ENCODE results near the gene FNDC8. TPM values are rescaled to one million over a fixed set of nuclear protein-coding genes. Genes with fewer than 3 reads are reported as not detected.

FNDC8 gene
- total RNA-seq, 2 experiments from 2014 or later, result not detected

- intact Hi-C loops (cut with micrococcal nuclease), result no loop called here
- POLR2A ChIA-PET, result interaction anchor here (1.1 to 4.8 kb wide), 8 partner anchors 7 to 120 kb away, joined by 3 to 26 read pairs (median 10); partner anchors contain the start of genes NLE1 and RAD51D
- no peak for DNase-seq
- no peak for TF ChIP-seq CTCF (IDR thresholded peaks at IDR 0.05)
- peak overlapping the region; percentile 11 for H3K27ac Mint-ChIP-seq
- no peak overlapping the region for H3K4me3 Mint-ChIP-seq
- peaks cover 3% of the 10 kb centered on the region for H3K4me1 Mint-ChIP-seq (ENCODE audit: low read depth)
- ATAC-seq, result no peak
- CTCF ChIA-PET, result interaction anchor here (1.2 to 3.3 kb wide), 3 partner anchors 9 to 11 kb away, joined by 3 to 19 read pairs (median 12); partner anchors contain the start of genes FNDC8 and RAD51D
- peaks cover 35% of the 10 kb centered on the region for H3K36me3 Mint-ChIP-seq (ENCODE audit: low read depth)
- H3K9me3 Mint-ChIP-seq, result no peaks in the 10 kb centered on the region
- no peaks in the 10 kb centered on the region for H3K27me3 Mint-ChIP-seq
Observed at GRCh38 chr17:35129154-35129972, 7.9 kb downstream of the FNDC8 start.

- Mint-ChIP-seq H3K27me3 (no peaks in the 10 kb centered on the region), H3K4me3 (no peak overlapping the region), H3K4me1 (ENCODE audit: low read depth) (peaks cover 3% of the 10 kb centered on the region), H3K27ac (peak overlapping the region; percentile 11), H3K9me3 (no peaks in the 10 kb centered on the region), H3K36me3 (ENCODE audit: low read depth) (peaks cover 38% of the 10 kb centered on the region)
- DNase-seq, result no peak
- POLR2A ChIA-PET, result interaction anchor here (0.6 to 3.1 kb wide), 7 partner anchors 8 to 121 kb away, joined by 3 to 17 read pairs (median 5); partner anchors contain the start of genes FNDC8 and NLE1
- no peak for TF ChIP-seq CTCF (IDR thresholded peaks at IDR 0.05)
- peak; percentile 53 for ATAC-seq
- CTCF ChIA-PET, result interaction anchor here (1.2 to 1.7 kb wide), 2 partner anchors 9 to 11 kb away, joined by 3 to 12 read pairs; partner anchors contain the start of gene FNDC8
- intact Hi-C loops (cut with micrococcal nuclease), result no loop called here
Observed at GRCh38 chr17:35129973-35130351, 8.5 kb downstream of the FNDC8 start.

GRCh38 chr17:35130392-35130791 lies 9.0 kb downstream of the FNDC8 start:
- intact Hi-C loops (cut with micrococcal nuclease), result no loop called here
- ChIA-PET CTCF (interaction anchor here (1.0 to 1.7 kb wide), 3 partner anchors 10 to 181 kb away, joined by 3 to 12 read pairs (median 3); partner anchors contain the start of gene FNDC8), POLR2A (interaction anchor here (0.6 to 3.1 kb wide), 7 partner anchors 9 to 179 kb away, joined by 3 to 17 read pairs (median 5); partner anchors contain the start of genes FNDC8 and NLE1)
- Mint-ChIP-seq H3K9me3 (no peaks in the 10 kb centered on the region), H3K4me1 (ENCODE audit: low read depth) (peaks cover 3% of the 10 kb centered on the region), H3K27me3 (no peaks in the 10 kb centered on the region), H3K27ac (peak overlapping the region; percentile 52), H3K4me3 (no peak overlapping the region), H3K36me3 (ENCODE audit: low read depth) (peaks cover 42% of the 10 kb centered on the region)
- TF ChIP-seq CTCF (IDR thresholded peaks at IDR 0.05), result no peak
- no peak for DNase-seq
- no peak for ATAC-seq

- intact Hi-C loops (cut with micrococcal nuclease), result no loop called here
- ChIA-PET POLR2A (interaction anchor here (1.1 to 3.1 kb wide), 2 partner anchors 9 kb away, joined by 3 to 17 read pairs; partner anchors contain the start of gene NLE1), CTCF (no interaction called here)
- H3K27ac Mint-ChIP-seq, result no peak overlapping the region
- DNase-seq, result no peak
- H3K36me3 Mint-ChIP-seq (ENCODE audit: low read depth), result peaks cover 54% of the 10 kb centered on the region
- H3K4me3 Mint-ChIP-seq, result no peak overlapping the region
- H3K27me3 Mint-ChIP-seq, result no peaks in the 10 kb centered on the region
- no peaks in the 10 kb centered on the region for H3K9me3 Mint-ChIP-seq
- H3K4me1 Mint-ChIP-seq (ENCODE audit: low read depth), result peaks cover 3% of the 10 kb centered on the region
- no peak for ATAC-seq
- no peak for TF ChIP-seq CTCF (IDR thresholded peaks at IDR 0.05)
Observed at GRCh38 chr17:35132099-35132498, 10.7 kb downstream of the FNDC8 start.

All from activated CD8-positive, alpha-beta T cell treated with anti-CD3 and anti-CD28 coated beads for 36 hours (primary cell).